ENCODE results near the gene HDHD2.

DNA sequence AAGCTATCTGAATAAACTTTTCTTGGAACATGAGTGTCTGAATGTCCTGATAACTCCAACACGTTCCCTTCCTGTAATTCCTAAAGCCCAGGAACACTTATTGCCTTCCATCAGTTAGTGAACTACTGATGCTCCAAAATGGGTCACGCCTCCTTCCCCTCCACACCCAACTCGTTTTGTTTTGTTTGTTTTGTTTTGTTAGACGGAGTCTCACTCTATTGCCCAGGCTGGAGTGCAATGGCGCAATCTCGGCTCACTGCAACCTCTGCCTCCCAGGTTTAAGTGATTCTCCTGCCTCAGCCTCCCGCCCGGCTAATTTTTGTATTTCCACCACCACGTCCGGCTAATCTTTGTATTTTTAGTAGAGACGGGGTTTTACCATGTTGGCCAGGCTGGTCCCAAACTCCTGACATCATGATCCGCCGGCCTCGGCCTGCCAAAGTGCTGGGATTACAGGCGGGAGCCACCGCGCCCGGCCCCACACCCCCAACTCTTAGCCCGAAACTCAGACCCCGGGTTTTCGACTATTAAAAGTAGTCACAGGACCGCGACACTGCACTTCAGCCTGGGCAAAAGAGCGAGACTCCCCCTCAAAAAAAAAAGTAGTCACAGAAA is 25.1 kb upstream of the HDHD2 start:
- TF ChIP-seq, protein P1, sequence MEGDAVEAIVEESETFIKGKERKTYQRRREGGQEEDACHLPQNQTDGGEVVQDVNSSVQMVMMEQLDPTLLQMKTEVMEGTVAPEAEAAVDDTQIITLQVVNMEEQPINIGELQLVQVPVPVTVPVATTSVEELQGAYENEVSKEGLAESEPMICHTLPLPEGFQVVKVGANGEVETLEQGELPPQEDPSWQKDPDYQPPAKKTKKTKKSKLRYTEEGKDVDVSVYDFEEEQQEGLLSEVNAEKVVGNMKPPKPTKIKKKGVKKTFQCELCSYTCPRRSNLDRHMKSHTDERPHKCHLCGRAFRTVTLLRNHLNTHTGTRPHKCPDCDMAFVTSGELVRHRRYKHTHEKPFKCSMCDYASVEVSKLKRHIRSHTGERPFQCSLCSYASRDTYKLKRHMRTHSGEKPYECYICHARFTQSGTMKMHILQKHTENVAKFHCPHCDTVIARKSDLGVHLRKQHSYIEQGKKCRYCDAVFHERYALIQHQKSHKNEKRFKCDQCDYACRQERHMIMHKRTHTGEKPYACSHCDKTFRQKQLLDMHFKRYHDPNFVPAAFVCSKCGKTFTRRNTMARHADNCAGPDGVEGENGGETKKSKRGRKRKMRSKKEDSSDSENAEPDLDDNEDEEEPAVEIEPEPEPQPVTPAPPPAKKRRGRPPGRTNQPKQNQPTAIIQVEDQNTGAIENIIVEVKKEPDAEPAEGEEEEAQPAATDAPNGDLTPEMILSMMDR (IDR thresholded peaks at IDR 0.05): no peak
- TF ChIP-seq POLR2A (IDR thresholded peaks at IDR 0.05) (no peak), POLR2AphosphoS5 (IDR thresholded peaks at IDR 0.05) (no peak), EP300 (IDR thresholded peaks at IDR 0.05) (no peak)
